WERI-Rb-1 (cell line): ENCODE results near the gene ATP4B.

ENCODE experiments used
- DNase-seq: peaks from one replicate; pipeline ENCODE4 v3.0.0-alpha.2; 2020
- H3K27ac ChIP-seq: fragments of 250-450 bp; sonication (Bioruptor Pico); 2 replicates; pipeline ENCODE4 v1.5.1; 2020; ENCODE audit warnings: mild to moderate bottlenecking, moderate library complexity
- H3K27me3 ChIP-seq: fragments of 250-450 bp; sonication (Bioruptor Pico); 2 replicates; pipeline ENCODE4 v1.5.1; 2021; ENCODE audit warnings: mild to moderate bottlenecking, low read depth, moderate library complexity; ENCODE audit not compliant: insufficient read depth, severe bottlenecking
- H3K36me3 ChIP-seq: fragments of 250-450 bp; sonication (Bioruptor Pico); 2 replicates; pipeline ENCODE4 v1.5.1; 2020; ENCODE audit warnings: mild to moderate bottlenecking, moderate library complexity
- H3K4me3 ChIP-seq: 2 replicates; pipeline ENCODE4 v1.5.1; 2011; ENCODE audit warnings: low read depth, mild to moderate bottlenecking, control low read depth, low read length
- H3K9me3 ChIP-seq: fragments of 250-450 bp; sonication (Bioruptor Pico); 2 replicates; pipeline ENCODE4 v1.5.1; 2021; ENCODE audit warnings: mild to moderate bottlenecking, moderate library complexity; ENCODE audit not compliant: severe bottlenecking
- CTCF ChIP-seq: IDR thresholded peaks from 2 replicates; pipeline ENCODE4 v1.5.1; 2011; ENCODE audit warnings: low read depth, mild to moderate bottlenecking, control low read depth, inconsistent platforms, low read length

The ATP4B gene

GRCh38 chr13:113657851-113658741 is at the start of gene ATP4B:
TSS of gene ATP4B (minus strand) at chr13:113658198. CDS start at chr13:113658144, 54 bp downstream.
- Histone ChIP-seq H3K9me3 (peaks cover 8% of the 10 kb centered on the region), H3K4me3 (no peak within 1 kb of the TSS), H3K27me3 (no peaks in the 10 kb centered on the region), H3K27ac (no peak within 1 kb of the TSS), H3K36me3 (no peaks in the 10 kb centered on the region)
- no peak for TF ChIP-seq CTCF
- peak; percentile 12 for DNase-seq

GRCh38 chr13:113672002-113672651 is 14.1 kb upstream of the ATP4B start:
- Histone ChIP-seq H3K27ac (no peak overlapping the region), H3K36me3 (peaks cover 24% of the 10 kb centered on the region), H3K27me3 (no peaks in the 10 kb centered on the region), H3K9me3 (peaks cover 2% of the 10 kb centered on the region), H3K4me3 (no peak overlapping the region)
- peak; percentile 18 for DNase-seq
- no peak for TF ChIP-seq CTCF

GRCh38 chr13:113671066-113672001 is 13.3 kb upstream of the ATP4B start:
- Histone ChIP-seq H3K9me3 (peaks cover 2% of the 10 kb centered on the region), H3K4me3 (no peak overlapping the region), H3K36me3 (peaks cover 24% of the 10 kb centered on the region), H3K27ac (no peak overlapping the region), H3K27me3 (no peaks in the 10 kb centered on the region)
- DNase-seq = peak; percentile 13
- TF ChIP-seq CTCF = no peak

GRCh38 chr13:113670541-113670940 is 12.5 kb upstream of the ATP4B start:
- H3K27ac ChIP-seq = no peak overlapping the region
- peaks cover 2% of the 10 kb centered on the region for H3K9me3 ChIP-seq
- peaks cover 24% of the 10 kb centered on the region for H3K36me3 ChIP-seq
- H3K4me3 ChIP-seq = no peak overlapping the region
- no peak for TF ChIP-seq CTCF
- peak; percentile 13 for DNase-seq
- H3K27me3 ChIP-seq = no peaks in the 10 kb centered on the region

- Histone ChIP-seq H3K4me3 (no peak overlapping the region), H3K27me3 (no peaks in the 10 kb centered on the region), H3K27ac (no peak overlapping the region), H3K36me3 (peaks cover 24% of the 10 kb centered on the region), H3K9me3 (peaks cover 2% of the 10 kb centered on the region)
- peak; percentile 17 for DNase-seq
- TF ChIP-seq CTCF = no peak
Measured at GRCh38 chr13:113669755-113670341, 11.8 kb upstream of the ATP4B start.
